Upper lobe of left lung (tissue), 6 donors: Measurements from ENCODE around the gene PWWP2A. TPM values are rescaled to one million over a fixed set of nuclear protein-coding genes. Genes with fewer than 3 reads are reported as not detected.
A peak's percentile ranks its signal among the peaks of the same experiment; 100 is the strongest.

Experiments used
- ATAC-seq, 2 donors: fragments of 200-7000 bp; cut with Tn5 transposase; one replicate each; pipeline ENCODE4 v1.9.1; 2022; ENCODE audit warnings: mild to moderate bottlenecking in 2 of 2, moderate library complexity in 2 of 2; ENCODE audit not compliant: low FRiP score in 2 of 2
- DNase-seq, 2 donors: peaks; one replicate each; pipeline ENCODE4 v3.0.0-alpha.2; 2019 to 2020
- H3K27ac ChIP-seq, 4 donors: fragments of 200-600 bp; sonication (generic); one replicate each; pipeline ENCODE4 v1.5.1; 2016 to 2019
- H3K27me3 ChIP-seq, 4 donors: fragments of 200-600 bp; sonication (generic); one replicate each; pipeline ENCODE4 v1.5.1; 2017 to 2019
- H3K36me3 ChIP-seq, 4 donors: fragments of 200-600 bp; sonication (generic); one replicate each; pipeline ENCODE4 v1.5.1; 2016 to 2019
- H3K4me1 ChIP-seq, 4 donors: fragments of 200-600 bp; sonication (generic); one replicate each; pipeline ENCODE4 v1.5.1; 2018 to 2019
- H3K4me3 ChIP-seq, 4 donors: fragments of 200-600 bp; sonication (generic); one replicate each; pipeline ENCODE4 v1.5.1; 2017 to 2019; ENCODE audit warnings: mild to moderate bottlenecking in 2 of 4, moderate library complexity in 1 of 4
- H3K9me3 ChIP-seq, 4 donors: fragments of 200-600 bp; sonication (generic); one replicate each; pipeline ENCODE4 v1.5.1; 2018 to 2019
- EP300 ChIP-seq, 4 donors: sonication (generic); formaldehyde crosslinking; IDR thresholded peaks; one replicate each; pipeline ENCODE4 v1.5.1; 2017; ENCODE audit warnings: antibody characterized with exemption in 4 of 4, control low read depth in 2 of 4
- POLR2A ChIP-seq, 4 donors: fragments of 450-650 bp; IDR thresholded peaks; one replicate each; pipeline ENCODE4 v1.5.1; 2016 to 2017; ENCODE audit warnings: antibody characterized with exemption in 4 of 4, mild to moderate bottlenecking in 2 of 4
- POLR2AphosphoS5 ChIP-seq, 2 donors: sonication (generic); formaldehyde crosslinking; IDR thresholded peaks; one replicate each; pipeline ENCODE4 v1.5.1; 2017; ENCODE audit warnings: antibody characterized with exemption in 2 of 2
- WGBS, 2 donors: methylation state at CpG; one replicate each; pipeline ENCODE4 v1.1.5; 2017 to 2018; 5-methylcytosine and 5-hydroxymethylcytosine counted together
- total RNA-seq, 6 donors: library from RNA; depleted of rRNA in 4 of 6; stranded (reverse); fragments of >200 nt in 4 of 6; gene quantifications; one replicate each; pipeline versions ENCODE4 v1.1.0 to v1.2.1, GENCODE V29; 2016 to 2021
- TF ChIP-seq, protein P1 (sequence below), 6 experiments: fragments of 450-650 bp in 4 of 6; fragments of 200-600 bp in 2 of 6; sonication (generic) in 2 of 6; IDR thresholded peaks; one replicate each; pipeline ENCODE4 v1.5.1; 2016 to 2019; ENCODE audit warnings: antibody characterized with exemption in 6 of 6
- donor health status: DM: no; HTN: no; CAD: no; lungs with moderate emphysema.
- donor health status: DM: no; HTN: yes; CAD: no; lungs with severe emphysema.

Gene PWWP2A
- total RNA-seq, 6 donors from 2014 or later = 19.6 to 46.1 (median 33.8) TPM

DNA sequence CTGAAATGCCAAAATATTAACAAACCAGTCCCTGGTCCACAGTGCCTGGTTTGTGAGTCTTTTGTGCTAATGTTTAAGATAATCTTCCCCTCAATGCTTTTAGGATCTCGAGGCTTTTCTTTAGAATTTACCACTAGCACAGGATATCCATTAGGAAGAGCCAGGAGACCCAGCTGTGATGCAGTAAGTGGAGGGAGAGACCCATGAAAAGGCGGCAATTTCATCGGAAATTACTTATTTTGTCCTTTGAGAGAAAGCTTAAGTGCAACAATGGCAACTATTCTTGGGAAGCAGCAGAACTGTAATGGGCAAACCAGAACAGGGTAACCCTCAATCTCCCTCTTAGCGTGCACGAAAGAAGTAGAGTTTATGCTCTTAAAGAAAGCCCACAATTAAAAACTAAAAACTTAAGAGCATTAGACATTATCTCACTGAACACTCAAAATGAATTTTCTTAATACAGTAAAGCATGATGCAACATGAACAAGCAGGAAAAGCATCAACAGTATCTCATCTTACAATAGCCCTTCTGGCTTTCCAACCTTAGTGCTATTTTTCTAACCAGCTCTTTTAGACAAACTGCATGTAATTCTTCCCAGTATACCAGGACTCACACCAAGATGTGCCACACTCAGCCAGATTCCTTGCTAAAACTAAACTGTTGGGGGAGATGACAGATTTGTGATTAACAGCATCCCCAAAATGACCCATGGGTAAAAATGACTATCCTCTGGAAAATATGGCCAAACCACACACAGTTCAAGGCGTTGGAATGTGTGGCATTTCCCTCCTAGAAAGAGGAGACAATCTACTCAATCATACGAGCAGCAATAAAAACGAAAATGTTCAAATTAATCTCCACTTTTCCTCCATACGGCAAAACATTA, 36.4 kb downstream of the PWWP2A start:
- TF ChIP-seq POLR2A (IDR thresholded peaks at IDR 0.05) = no peak
- TF ChIP-seq EP300 (IDR thresholded peaks at IDR 0.05) = no peak
- TF ChIP-seq, protein P1, sequence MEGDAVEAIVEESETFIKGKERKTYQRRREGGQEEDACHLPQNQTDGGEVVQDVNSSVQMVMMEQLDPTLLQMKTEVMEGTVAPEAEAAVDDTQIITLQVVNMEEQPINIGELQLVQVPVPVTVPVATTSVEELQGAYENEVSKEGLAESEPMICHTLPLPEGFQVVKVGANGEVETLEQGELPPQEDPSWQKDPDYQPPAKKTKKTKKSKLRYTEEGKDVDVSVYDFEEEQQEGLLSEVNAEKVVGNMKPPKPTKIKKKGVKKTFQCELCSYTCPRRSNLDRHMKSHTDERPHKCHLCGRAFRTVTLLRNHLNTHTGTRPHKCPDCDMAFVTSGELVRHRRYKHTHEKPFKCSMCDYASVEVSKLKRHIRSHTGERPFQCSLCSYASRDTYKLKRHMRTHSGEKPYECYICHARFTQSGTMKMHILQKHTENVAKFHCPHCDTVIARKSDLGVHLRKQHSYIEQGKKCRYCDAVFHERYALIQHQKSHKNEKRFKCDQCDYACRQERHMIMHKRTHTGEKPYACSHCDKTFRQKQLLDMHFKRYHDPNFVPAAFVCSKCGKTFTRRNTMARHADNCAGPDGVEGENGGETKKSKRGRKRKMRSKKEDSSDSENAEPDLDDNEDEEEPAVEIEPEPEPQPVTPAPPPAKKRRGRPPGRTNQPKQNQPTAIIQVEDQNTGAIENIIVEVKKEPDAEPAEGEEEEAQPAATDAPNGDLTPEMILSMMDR (IDR thresholded peaks at IDR 0.05) = no peak
- no peak for TF ChIP-seq POLR2AphosphoS5 (IDR thresholded peaks at IDR 0.05)
- peaks cover 0 to 4% (median 0%) of the 10 kb centered on the region in 4 donors for H3K36me3 ChIP-seq
- H3K4me3 ChIP-seq = no peak overlapping the region
- DNase-seq = no peak
- no peaks in the 10 kb centered on the region for H3K9me3 ChIP-seq
- H3K4me1 ChIP-seq = peaks cover 0 to 10% (median 2%) of the 10 kb centered on the region in 4 donors
- WGBS, 2 donors = 60 to 68% methylated on average over 9 of the region's 9 CpGs
- ATAC-seq = peak in 1 of 2 donors; percentile 67
- H3K27me3 ChIP-seq = no peaks in the 10 kb centered on the region
- no peak overlapping the region for H3K27ac ChIP-seq

DNA sequence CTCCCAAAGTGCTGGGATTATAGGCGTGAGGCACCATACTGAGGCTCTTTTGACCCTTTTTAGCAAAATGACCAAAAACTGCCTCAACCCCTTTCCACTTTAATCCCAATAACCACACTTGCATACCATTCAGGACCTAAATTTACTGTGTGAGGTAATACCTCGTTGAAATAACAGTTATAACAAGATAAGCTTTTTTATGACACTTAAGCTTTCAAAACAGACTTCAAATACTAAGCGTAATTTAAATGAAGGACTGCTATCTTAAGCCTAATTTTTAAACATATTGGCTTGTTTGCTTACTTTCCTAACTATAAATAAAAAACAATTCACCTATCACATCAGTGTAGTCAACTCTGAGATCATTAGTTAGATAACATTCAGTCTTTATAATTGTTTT, 37.8 kb downstream of the PWWP2A start:
- Histone ChIP-seq H3K27me3 (no peaks in the 10 kb centered on the region), H3K4me1 (peaks cover 0 to 10% (median 2%) of the 10 kb centered on the region in 4 donors), H3K36me3 (peaks cover 0 to 13% (median 0%) of the 10 kb centered on the region in 4 donors), H3K4me3 (no peak overlapping the region), H3K9me3 (no peaks in the 10 kb centered on the region), H3K27ac (no peak overlapping the region)
- DNase-seq (no peak), ATAC-seq (no peak)
- 64 to 72% methylated on average over 3 of the region's 3 CpGs for WGBS, 2 donors
- TF ChIP-seq, protein P1 (IDR thresholded peaks at IDR 0.05) = no peak
- TF ChIP-seq POLR2AphosphoS5 (IDR thresholded peaks at IDR 0.05) = no peak
- TF ChIP-seq EP300 (IDR thresholded peaks at IDR 0.05) = no peak
- no peak for TF ChIP-seq POLR2A (IDR thresholded peaks at IDR 0.05)

DNA sequence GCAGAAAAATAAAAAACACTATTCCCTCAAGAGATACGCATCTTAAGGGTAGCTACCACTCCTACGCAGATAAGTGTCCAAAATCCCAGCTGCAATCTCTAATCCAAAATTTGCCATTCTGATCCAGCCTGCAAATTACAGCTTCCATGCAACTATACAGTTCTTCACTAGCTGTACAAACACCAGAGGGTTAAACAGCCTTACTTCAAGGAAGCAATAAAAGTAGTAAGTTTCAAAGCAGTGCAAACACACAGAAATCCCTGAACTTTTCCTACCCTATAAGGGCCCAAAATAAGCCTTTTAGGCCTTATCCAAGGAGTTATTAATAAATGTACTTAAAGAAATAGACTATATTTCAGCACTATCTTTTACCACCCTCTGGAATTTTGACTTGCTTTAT, 39.5 kb downstream of the PWWP2A start:
- ATAC-seq (no peak), DNase-seq (no peak)
- no peaks in the 10 kb centered on the region for H3K9me3 ChIP-seq
- peaks cover 0 to 14% (median 0%) of the 10 kb centered on the region in 4 donors for H3K36me3 ChIP-seq
- no peak overlapping the region for H3K27ac ChIP-seq
- H3K27me3 ChIP-seq = no peaks in the 10 kb centered on the region
- no peak overlapping the region for H3K4me3 ChIP-seq
- 88 to 98% methylated on average over 2 of the region's 2 CpGs for WGBS, 2 donors
- H3K4me1 ChIP-seq = peaks cover 0 to 10% (median 2%) of the 10 kb centered on the region in 4 donors
- TF ChIP-seq POLR2A (IDR thresholded peaks at IDR 0.05) = no peak
- no peak for TF ChIP-seq POLR2AphosphoS5 (IDR thresholded peaks at IDR 0.05)
- TF ChIP-seq EP300 (IDR thresholded peaks at IDR 0.05) = no peak
- TF ChIP-seq, protein P1 (IDR thresholded peaks at IDR 0.05) = no peak

DNA sequence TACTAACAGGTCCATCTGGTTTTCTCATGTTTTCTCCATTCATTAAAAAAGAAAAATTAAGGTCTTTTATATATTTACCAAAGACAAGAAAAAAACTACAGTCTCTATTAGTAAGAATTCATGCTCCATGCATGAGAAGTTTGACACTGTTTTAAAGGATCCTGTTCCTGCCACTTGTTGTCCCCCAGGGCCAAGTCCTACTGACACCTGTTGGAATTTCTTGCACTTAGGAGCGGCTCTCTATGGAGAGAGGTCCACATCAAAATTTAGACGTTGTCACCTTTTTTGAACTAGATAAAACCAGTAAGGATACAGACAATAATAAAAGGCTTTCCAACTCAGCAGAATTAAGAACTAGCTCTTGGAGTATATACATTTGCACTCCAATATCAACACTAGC, 42.3 kb downstream of the PWWP2A start:
- Histone ChIP-seq H3K4me3 (no peak overlapping the region), H3K27me3 (no peaks in the 10 kb centered on the region), H3K36me3 (peaks cover 0 to 16% (median 0%) of the 10 kb centered on the region in 4 donors), H3K9me3 (no peaks in the 10 kb centered on the region), H3K4me1 (peaks cover 0 to 2% (median 1%) of the 10 kb centered on the region in 4 donors), H3K27ac (no peak overlapping the region)
- WGBS, 2 donors = 83% methylated on average over 2 of the region's 2 CpGs
- DNase-seq = no peak
- ATAC-seq = no peak
- TF ChIP-seq POLR2AphosphoS5 (IDR thresholded peaks at IDR 0.05) = no peak
- no peak for TF ChIP-seq POLR2A (IDR thresholded peaks at IDR 0.05)
- TF ChIP-seq EP300 (IDR thresholded peaks at IDR 0.05) = no peak
- TF ChIP-seq, protein P1 (IDR thresholded peaks at IDR 0.05) = no peak
